Peyer's patch (tissue), 4 donors: ENCODE measurements around the gene BRF1. TPM values are rescaled to one million over a fixed set of nuclear protein-coding genes. Genes with fewer than 3 reads are reported as not detected.

Source experiments
- DNase-seq, 3 donors: peaks; one replicate each; pipeline ENCODE4 v3.0.0-alpha.2; 2017 to 2019
- H3K27ac ChIP-seq, 4 donors: fragments of 200-600 bp; sonication (generic); one replicate each; pipeline ENCODE4 v1.5.1; 2016 to 2019
- H3K27me3 ChIP-seq, 2 donors: fragments of 200-600 bp; sonication (generic); one replicate each; pipeline ENCODE4 v1.5.1; 2019
- H3K36me3 ChIP-seq, 3 donors: fragments of 200-600 bp; sonication (generic); one replicate each; pipeline ENCODE4 v1.5.1; 2016 to 2019
- H3K4me1 ChIP-seq, 4 donors: fragments of 200-600 bp; sonication (generic); one replicate each; pipeline ENCODE4 v1.5.1; 2016 to 2019
- H3K4me3 ChIP-seq, 4 donors: fragments of 200-600 bp; sonication (generic); 1 replicate in 3 of 4; 2 replicates in 1 of 4; pipeline ENCODE4 v1.5.1; 2016 to 2019; ENCODE audit warnings: mild to moderate bottlenecking in 1 of 4
- H3K9me3 ChIP-seq, 4 donors: fragments of 200-600 bp; sonication (generic); one replicate each; pipeline ENCODE4 v1.5.1; 2016 to 2019; ENCODE audit warnings: mild to moderate bottlenecking in 1 of 4
- POLR2A ChIP-seq, 2 donors: fragments of 450-650 bp; IDR thresholded peaks; one replicate each; pipeline ENCODE4 v1.5.1; 2017; ENCODE audit warnings: antibody characterized with exemption in 2 of 2, mild to moderate bottlenecking in 2 of 2, moderate library complexity in 2 of 2
- total RNA-seq, 4 donors: library from RNA; depleted of rRNA; stranded (reverse); fragments of >200 nt; gene quantifications; one replicate each; pipeline ENCODE4 v1.1.0, GENCODE V29; 2016
- TF ChIP-seq, protein P1 (sequence below), 6 experiments: fragments of 450-650 bp in 4 of 6; fragments of 200-600 bp in 2 of 6; sonication (generic) in 1 of 6; IDR thresholded peaks; one replicate each; pipeline ENCODE4 v1.5.1; 2017 to 2019; ENCODE audit warnings: antibody characterized with exemption in 6 of 6, mild to moderate bottlenecking in 3 of 6, moderate library complexity in 1 of 6

The BRF1 gene
- total RNA-seq, 4 donors from 2014 or later, result 40.8 to 112 (median 90.3) TPM

DNA sequence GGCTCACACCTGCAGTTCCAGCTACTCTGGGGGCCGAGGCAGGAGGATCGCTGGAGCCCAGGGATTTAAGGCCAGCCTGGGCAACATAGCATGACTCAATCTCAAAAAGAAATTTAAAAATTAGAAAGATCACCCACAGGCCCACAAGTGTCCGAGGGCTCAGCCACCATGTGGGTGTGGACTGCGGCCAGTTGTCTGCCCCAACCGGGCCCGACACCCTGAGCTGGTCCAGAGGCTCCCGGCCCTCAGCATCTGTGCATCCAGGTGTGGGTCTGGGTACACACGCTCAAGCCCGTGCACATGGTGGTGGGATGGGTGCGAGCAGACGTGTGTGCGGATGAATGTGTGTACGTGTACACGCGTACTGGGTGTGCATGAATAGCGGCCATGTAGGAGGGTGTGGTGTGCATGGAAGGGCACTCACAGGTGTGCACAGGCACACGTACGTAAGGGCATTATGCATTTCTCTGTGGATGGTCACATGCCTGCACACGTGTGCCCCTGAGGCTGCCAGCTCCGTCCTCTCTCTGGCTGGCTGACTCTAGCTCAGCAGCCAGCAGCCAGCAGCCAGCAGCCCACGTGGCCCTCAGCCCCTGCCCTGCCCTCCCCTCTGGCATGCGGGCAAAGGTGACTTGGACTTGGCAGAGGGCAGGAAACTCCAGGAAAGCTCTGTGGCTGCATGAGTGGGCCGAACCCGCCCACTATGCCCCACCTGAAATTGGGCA, 96.4 kb downstream of the BRF1 start:
- peak in 2 of 3 donors; percentile 78 to 85 for DNase-seq
- H3K36me3 ChIP-seq, result peaks cover 0 to under 1% (median 0%) of the 10 kb centered on the region in 3 donors
- TF ChIP-seq POLR2A (IDR thresholded peaks at IDR 0.05), result no peak
- TF ChIP-seq, protein P1, sequence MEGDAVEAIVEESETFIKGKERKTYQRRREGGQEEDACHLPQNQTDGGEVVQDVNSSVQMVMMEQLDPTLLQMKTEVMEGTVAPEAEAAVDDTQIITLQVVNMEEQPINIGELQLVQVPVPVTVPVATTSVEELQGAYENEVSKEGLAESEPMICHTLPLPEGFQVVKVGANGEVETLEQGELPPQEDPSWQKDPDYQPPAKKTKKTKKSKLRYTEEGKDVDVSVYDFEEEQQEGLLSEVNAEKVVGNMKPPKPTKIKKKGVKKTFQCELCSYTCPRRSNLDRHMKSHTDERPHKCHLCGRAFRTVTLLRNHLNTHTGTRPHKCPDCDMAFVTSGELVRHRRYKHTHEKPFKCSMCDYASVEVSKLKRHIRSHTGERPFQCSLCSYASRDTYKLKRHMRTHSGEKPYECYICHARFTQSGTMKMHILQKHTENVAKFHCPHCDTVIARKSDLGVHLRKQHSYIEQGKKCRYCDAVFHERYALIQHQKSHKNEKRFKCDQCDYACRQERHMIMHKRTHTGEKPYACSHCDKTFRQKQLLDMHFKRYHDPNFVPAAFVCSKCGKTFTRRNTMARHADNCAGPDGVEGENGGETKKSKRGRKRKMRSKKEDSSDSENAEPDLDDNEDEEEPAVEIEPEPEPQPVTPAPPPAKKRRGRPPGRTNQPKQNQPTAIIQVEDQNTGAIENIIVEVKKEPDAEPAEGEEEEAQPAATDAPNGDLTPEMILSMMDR (IDR thresholded peaks at IDR 0.05), result no peak
- H3K4me3 ChIP-seq, result no peak overlapping the region
- no peaks in the 10 kb centered on the region for H3K27me3 ChIP-seq
- no peaks in the 10 kb centered on the region for H3K9me3 ChIP-seq
- peaks cover 0 to 47% (median 7%) of the 10 kb centered on the region in 4 donors for H3K4me1 ChIP-seq
- H3K27ac ChIP-seq, result peak overlapping the region in 1 of 4 donors; percentile 19

DNA sequence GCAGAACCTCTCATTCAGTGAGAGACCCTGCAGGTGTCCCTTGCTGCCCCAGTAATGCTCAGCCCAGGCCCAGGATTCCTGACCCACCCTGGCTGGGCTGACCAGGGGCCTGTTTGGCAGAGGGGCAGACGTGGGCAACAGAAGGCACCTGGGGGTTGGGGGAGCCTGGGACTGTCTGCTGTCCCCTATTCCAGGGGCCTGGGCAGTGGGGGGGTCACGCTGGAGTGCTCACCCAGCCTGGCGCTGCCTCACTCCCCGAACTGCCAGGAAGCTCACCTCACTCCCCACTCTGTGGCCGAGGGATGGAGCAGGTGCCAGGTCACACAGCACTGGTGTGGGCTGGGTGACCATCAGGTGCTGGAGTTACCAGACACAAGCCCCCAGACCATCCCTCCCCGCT, 97.1 kb downstream of the BRF1 start:
- H3K4me1 ChIP-seq, result peaks cover 0 to 47% (median 7%) of the 10 kb centered on the region in 4 donors

DNA sequence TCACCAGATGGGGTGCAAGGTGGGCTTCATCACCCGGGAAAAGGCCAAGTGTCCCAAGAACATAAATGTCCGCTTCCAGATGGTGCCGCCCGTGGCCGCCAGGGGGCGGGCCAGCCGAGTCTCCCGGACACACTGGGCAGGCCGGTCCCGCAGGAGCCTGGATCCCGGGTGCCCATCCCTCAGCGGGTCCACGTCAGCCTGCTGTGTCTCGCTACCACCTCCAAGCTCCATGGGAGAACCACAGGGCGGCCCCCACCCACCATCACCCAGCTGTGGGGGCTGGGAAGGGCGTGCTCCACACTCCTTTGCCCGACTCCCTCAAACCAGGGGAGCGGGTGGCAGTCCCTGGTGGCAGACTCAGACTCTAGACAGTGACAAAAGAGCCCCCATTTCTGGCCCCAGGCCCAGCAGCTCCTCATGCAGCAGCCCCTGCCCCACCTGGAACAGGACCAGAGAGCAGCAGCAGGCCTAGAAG, 97.7 kb downstream of the BRF1 start:
- Histone ChIP-seq H3K4me1 (peaks cover 0 to 47% (median 7%) of the 10 kb centered on the region in 4 donors), H3K9me3 (no peaks in the 10 kb centered on the region), H3K4me3 (no peak overlapping the region), H3K27ac (no peak overlapping the region), H3K36me3 (no peaks in the 10 kb centered on the region), H3K27me3 (no peaks in the 10 kb centered on the region)
- peak; percentile 58 to 88 (median 85) for DNase-seq
- TF ChIP-seq, protein P1 (IDR thresholded peaks at IDR 0.05), result peak; percentile 78 to 95 (median 91)
- no peak for TF ChIP-seq POLR2A (IDR thresholded peaks at IDR 0.05)

More for the DNA sequence above, 97.1 kb downstream of the BRF1 start:
- H3K36me3 ChIP-seq, result no peaks in the 10 kb centered on the region
- DNase-seq, result no peak
- no peaks in the 10 kb centered on the region for H3K27me3 ChIP-seq
- H3K27ac ChIP-seq, result no peak overlapping the region
- no peak overlapping the region for H3K4me3 ChIP-seq
- no peaks in the 10 kb centered on the region for H3K9me3 ChIP-seq
- TF ChIP-seq, protein P1 (IDR thresholded peaks at IDR 0.05), result no peak
- TF ChIP-seq POLR2A (IDR thresholded peaks at IDR 0.05), result no peak

DNA sequence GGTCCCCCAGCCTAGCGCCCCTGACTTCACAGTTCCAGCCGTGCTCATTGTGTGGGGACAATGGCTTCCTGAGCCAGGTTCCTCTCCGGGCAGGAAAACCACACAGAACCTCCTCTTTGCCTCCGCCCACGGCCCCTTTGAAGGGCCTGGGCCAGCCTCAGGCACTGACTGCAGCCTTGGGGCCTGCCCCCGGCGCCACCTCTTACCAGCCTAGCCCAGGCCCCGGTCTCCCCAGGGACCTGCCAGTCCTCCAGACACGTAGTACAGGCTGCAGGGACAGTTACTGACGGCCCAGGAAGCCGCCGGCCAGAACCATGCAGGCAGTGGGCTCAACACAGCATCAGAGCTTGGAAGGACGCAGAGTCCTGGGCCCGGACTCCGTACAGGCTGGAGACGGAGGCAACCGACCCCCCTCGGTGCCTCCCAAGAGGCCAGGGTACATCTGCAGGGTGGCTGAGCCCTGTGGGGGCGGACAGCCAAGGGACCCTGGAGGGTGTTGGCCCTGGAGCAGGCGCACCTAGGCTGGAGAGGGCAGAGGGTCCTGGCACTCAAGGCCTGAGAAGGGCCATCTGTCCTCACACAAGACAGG, 98.8 kb downstream of the BRF1 start:
- peak in 2 of 3 donors; percentile 41 to 61 for DNase-seq
- no peaks in the 10 kb centered on the region for H3K36me3 ChIP-seq
- no peaks in the 10 kb centered on the region for H3K9me3 ChIP-seq
- peak overlapping the region in 1 of 4 donors; percentile 38 for H3K27ac ChIP-seq
- peak overlapping the region in 1 of 4 donors; percentile 15 for H3K4me3 ChIP-seq
- peaks cover 0 to 7% of the 10 kb centered on the region in 2 donors for H3K27me3 ChIP-seq
- peaks cover 2 to 51% (median 7%) of the 10 kb centered on the region in 4 donors for H3K4me1 ChIP-seq
- no peak for TF ChIP-seq POLR2A (IDR thresholded peaks at IDR 0.05)

DNA sequence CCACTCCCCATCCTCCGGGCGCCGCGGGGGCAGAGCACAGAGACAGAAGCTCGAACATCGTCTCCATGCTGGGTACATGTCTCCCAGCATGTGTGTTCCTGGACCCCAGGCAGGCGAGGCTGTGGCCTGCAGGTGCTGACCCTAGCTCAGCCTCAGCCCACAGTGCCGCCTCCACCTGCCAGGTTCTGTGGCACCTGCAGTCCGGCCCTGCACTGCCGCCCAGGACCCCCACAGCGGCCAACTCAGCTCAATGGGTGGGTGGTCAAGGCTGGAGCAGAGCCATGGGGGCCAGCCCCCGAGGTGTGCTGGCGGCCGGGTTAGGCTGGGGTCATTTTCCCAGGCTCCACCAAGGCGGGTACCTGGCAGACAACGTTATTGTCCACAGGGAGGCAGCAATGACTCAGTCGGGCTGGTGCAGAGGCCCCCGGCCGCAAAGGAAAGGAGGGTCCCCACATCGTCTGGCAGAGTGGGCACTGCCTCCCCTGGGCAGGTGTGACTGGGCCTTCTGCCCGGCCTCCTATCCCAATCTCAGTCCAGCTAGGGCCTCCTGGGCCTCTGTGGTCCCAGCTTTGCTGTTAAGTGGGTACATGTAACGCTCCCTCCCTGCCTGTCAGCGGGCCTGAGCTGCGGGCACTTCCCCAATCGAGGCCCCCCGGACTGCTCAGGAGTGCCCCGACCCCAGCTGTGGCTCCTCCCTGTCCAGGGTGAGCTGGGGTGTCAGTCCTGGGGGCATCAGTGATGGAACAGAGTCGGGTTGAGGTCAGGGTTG, 99.5 kb downstream of the BRF1 start:
- no peaks in the 10 kb centered on the region for H3K9me3 ChIP-seq
- peaks cover 2 to 55% (median 11%) of the 10 kb centered on the region in 4 donors for H3K4me1 ChIP-seq
- TF ChIP-seq POLR2A (IDR thresholded peaks at IDR 0.05), result no peak
- TF ChIP-seq, protein P1 (IDR thresholded peaks at IDR 0.05), result peak in 1 of 6 experiments; percentile 21
- peak overlapping the region in 2 of 4 donors; percentile 8 to 38 for H3K27ac ChIP-seq
- H3K27me3 ChIP-seq, result peaks cover 0 to 14% of the 10 kb centered on the region in 2 donors
- no peaks in the 10 kb centered on the region for H3K36me3 ChIP-seq
- peak overlapping the region in 1 of 4 donors; percentile 15 for H3K4me3 ChIP-seq
- no peak for DNase-seq
